Measurements from ENCODE around the gene TIMP3.

The TIMP3 gene

DNA sequence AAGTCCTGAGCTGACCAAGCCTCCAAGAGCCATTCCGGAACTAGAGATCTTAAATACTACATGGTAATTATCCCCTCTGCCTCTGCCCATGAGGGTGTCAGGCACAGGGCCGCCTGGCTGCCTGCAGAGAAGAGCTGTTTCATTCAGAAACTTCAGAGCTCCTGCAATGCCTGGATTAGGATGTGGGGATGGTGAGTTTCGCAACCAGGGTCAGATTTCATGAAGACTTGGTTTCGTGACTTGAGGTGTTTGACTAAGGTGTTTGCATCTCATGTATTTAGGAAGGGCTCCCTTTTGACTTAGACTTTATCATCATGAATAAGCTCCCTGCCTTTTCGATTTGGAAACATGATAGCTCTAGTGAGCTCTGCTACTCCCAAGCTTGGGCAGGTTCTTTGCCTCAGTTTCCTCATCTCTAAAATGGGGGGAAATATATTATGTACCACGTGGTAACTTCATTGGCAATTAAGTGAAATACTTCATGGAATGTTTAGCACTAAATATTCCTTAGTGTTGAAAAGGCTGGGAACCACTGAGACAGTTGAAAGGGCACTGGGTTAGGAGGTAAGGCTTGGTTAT lies 9.1 kb downstream of the TIMP3 start (continued):
- TF ChIP-seq, protein P1, sequence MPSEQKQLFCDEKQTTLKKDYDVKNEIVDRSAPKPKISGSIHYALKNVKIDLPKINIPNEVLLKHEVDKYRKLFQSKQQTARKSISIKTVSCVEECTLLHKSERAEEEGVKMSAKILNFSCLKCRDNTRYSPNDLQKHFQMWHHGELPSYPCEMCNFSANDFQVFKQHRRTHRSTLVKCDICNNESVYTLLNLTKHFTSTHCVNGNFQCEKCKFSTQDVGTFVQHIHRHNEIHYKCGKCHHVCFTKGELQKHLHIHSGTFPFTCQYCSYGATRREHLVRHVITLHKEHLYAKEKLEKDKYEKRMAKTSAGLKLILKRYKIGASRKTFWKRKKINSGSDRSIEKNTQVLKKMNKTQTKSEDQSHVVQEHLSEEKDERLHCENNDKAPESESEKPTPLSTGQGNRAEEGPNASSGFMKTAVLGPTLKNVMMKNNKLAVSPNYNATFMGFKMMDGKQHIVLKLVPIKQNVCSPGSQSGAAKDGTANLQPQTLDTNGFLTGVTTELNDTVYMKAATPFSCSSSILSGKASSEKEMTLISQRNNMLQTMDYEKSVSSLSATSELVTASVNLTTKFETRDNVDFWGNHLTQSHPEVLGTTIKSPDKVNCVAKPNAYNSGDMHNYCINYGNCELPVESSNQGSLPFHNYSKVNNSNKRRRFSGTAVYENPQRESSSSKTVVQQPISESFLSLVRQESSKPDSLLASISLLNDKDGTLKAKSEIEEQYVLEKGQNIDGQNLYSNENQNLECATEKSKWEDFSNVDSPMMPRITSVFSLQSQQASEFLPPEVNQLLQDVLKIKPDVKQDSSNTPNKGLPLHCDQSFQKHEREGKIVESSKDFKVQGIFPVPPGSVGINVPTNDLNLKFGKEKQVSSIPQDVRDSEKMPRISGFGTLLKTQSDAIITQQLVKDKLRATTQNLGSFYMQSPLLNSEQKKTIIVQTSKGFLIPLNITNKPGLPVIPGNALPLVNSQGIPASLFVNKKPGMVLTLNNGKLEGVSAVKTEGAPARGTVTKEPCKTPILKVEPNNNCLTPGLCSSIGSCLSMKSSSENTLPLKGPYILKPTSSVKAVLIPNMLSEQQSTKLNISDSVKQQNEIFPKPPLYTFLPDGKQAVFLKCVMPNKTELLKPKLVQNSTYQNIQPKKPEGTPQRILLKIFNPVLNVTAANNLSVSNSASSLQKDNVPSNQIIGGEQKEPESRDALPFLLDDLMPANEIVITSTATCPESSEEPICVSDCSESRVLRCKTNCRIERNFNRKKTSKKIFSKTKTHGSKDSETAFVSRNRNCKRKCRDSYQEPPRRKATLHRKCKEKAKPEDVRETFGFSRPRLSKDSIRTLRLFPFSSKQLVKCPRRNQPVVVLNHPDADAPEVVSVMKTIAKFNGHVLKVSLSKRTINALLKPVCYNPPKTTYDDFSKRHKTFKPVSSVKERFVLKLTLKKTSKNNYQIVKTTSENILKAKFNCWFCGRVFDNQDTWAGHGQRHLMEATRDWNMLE (tag by site-specific recombination; conservative IDR thresholded peaks at IDR 0.05; ENCODE audit: low read depth), result no peak
- TF ChIP-seq ZBTB21 (tag by site-specific recombination; IDR thresholded peaks at IDR 0.05), result no peak
- TF ChIP-seq ZNF76 (tag by site-specific recombination; IDR thresholded peaks at IDR 0.05; ENCODE audit: borderline replicate concordance, low read depth), result no peak
- no peak for TF ChIP-seq ZNF677 (tag by site-specific recombination; IDR thresholded peaks at IDR 0.05)
- TF ChIP-seq, protein P2, sequence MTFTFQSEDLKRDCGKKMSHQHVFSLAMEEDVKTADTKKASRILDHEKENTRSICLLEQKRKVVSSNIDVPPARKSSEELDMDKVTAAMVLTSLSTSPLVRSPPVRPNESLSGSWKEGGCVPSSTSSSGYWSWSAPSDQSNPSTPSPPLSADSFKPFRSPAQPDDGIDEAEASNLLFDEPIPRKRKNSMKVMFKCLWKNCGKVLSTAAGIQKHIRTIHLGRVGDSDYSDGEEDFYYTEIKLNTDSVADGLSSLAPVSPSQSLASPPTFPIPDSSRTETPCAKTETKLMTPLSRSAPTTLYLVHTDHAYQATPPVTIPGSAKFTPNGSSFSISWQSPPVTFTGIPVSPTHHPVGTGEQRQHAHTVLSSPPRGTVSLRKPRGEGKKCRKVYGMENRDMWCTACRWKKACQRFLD (tag by site-specific recombination; IDR thresholded peaks at IDR 0.05), result no peak
- no peak for TF ChIP-seq SCRT2 (tag by site-specific recombination; IDR thresholded peaks at IDR 0.05)
- TF ChIP-seq, protein P3, sequence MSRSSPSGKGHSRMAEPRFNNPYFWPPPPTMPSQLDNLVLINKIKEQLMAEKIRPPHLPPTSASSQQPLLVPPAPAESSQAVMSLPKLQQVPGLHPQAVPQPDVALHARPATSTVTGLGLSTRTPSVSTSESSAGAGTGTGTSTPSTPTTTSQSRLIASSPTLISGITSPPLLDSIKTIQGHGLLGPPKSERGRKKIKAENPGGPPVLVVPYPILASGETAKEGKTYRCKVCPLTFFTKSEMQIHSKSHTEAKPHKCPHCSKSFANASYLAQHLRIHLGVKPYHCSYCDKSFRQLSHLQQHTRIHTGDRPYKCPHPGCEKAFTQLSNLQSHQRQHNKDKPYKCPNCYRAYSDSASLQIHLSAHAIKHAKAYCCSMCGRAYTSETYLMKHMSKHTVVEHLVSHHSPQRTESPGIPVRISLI (tag by site-specific recombination; IDR thresholded peaks at IDR 0.05), result no peak
- no peak for TF ChIP-seq ZNF366 (tag by site-specific recombination; conservative IDR thresholded peaks at IDR 0.05)
- TF ChIP-seq GLIS1 (tag by site-specific recombination; IDR thresholded peaks at IDR 0.05), result no peak
- TF ChIP-seq ZNF558 (tag by site-specific recombination; IDR thresholded peaks at IDR 0.05), result 0 out of 2 replicates have a peak, but pooled peaks have one; percentile 37
- TF ChIP-seq ZNF654 (tag by site-specific recombination; IDR thresholded peaks at IDR 0.05; ENCODE audit: low read depth), result no peak
- no peak for TF ChIP-seq ZNF391 (tag by site-specific recombination; IDR thresholded peaks at IDR 0.05; ENCODE audit: borderline replicate concordance, low read depth)
- TF ChIP-seq, protein P4, sequence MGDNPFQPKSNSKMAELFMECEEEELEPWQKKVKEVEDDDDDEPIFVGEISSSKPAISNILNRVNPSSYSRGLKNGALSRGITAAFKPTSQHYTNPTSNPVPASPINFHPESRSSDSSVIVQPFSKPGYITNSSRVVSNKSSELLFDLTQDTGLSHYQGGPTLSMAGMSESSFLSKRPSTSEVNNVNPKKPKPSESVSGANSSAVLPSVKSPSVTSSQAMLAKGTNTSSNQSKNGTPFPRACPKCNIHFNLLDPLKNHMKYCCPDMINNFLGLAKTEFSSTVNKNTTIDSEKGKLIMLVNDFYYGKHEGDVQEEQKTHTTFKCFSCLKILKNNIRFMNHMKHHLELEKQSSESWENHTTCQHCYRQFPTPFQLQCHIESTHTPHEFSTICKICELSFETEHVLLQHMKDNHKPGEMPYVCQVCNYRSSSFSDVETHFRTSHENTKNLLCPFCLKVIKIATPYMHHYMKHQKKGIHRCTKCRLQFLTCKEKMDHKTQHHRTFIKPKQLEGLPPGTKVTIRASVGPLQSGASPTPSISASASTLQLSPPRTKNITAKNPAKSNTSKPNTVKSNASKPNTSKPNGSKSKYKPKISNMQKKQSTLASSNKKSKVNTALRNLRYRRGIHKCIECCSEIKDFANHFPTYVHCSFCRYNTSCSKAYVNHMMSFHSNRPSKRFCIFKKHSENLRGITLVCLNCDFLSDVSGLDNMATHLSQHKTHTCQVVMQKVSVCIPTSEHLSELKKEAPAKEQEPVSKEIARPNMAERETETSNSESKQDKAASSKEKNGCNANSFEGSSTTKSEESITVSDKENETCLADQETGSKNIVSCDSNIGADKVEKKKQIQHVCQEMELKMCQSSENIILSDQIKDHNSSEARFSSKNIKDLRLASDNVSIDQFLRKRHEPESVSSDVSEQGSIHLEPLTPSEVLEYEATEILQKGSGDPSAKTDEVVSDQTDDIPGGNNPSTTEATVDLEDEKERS (tag by site-specific recombination; IDR thresholded peaks at IDR 0.05), result no peak
- no peak for TF ChIP-seq ZNF24 (tag by site-specific recombination; IDR thresholded peaks at IDR 0.05)
- TF ChIP-seq KLF7 (tag by site-specific recombination; IDR thresholded peaks at IDR 0.05; ENCODE audit: borderline replicate concordance), result no peak
- no peak for TF ChIP-seq ZNF202 (tag by site-specific recombination; IDR thresholded peaks at IDR 0.05; ENCODE audit: borderline replicate concordance)
- no peak for TF ChIP-seq ZNF530 (tag by site-specific recombination; IDR thresholded peaks at IDR 0.05; ENCODE audit: low read depth)
- TF ChIP-seq ZBTB8A (tag by site-specific recombination; IDR thresholded peaks at IDR 0.05), result peak; percentile 41
- no peak for TF ChIP-seq ZNF311 (tag by site-specific recombination; IDR thresholded peaks at IDR 0.05; ENCODE audit: borderline replicate concordance)
- no peak for TF ChIP-seq KLF10 (tag by site-specific recombination; IDR thresholded peaks at IDR 0.05)
- TF ChIP-seq, protein P5, sequence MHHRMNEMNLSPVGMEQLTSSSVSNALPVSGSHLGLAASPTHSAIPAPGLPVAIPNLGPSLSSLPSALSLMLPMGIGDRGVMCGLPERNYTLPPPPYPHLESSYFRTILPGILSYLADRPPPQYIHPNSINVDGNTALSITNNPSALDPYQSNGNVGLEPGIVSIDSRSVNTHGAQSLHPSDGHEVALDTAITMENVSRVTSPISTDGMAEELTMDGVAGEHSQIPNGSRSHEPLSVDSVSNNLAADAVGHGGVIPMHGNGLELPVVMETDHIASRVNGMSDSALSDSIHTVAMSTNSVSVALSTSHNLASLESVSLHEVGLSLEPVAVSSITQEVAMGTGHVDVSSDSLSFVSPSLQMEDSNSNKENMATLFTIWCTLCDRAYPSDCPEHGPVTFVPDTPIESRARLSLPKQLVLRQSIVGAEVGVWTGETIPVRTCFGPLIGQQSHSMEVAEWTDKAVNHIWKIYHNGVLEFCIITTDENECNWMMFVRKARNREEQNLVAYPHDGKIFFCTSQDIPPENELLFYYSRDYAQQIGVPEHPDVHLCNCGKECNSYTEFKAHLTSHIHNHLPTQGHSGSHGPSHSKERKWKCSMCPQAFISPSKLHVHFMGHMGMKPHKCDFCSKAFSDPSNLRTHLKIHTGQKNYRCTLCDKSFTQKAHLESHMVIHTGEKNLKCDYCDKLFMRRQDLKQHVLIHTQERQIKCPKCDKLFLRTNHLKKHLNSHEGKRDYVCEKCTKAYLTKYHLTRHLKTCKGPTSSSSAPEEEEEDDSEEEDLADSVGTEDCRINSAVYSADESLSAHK (tag by site-specific recombination; IDR thresholded peaks at IDR 0.05), result no peak
- TF ChIP-seq SETDB1 (IDR thresholded peaks at IDR 0.05; ENCODE audit: insufficient read length, low read length), result peak; percentile 45
- 0 out of 2 replicates have a peak, but pooled peaks have one; percentile 14 for TF ChIP-seq ZNF600 (tag by site-specific recombination; IDR thresholded peaks at IDR 0.05)
- TF ChIP-seq ZNF610 (tag by site-specific recombination; IDR thresholded peaks at IDR 0.05; ENCODE audit: borderline replicate concordance), result no peak
- TF ChIP-seq ZNF626 (tag by site-specific recombination; IDR thresholded peaks at IDR 0.05), result no peak
- TF ChIP-seq ZNF23 (tag by site-specific recombination; IDR thresholded peaks at IDR 0.05; ENCODE audit: borderline replicate concordance), result no peak
- no peak for TF ChIP-seq ZNF521 (tag by site-specific recombination; IDR thresholded peaks at IDR 0.05)

Data from HEK293 (cell line).